HepG2 (cell line): ENCODE measurements around the gene DNAJC12. TPM values are rescaled to one million over a fixed set of nuclear protein-coding genes. Genes with fewer than 3 reads are reported as not detected.

ENCODE experiments used
- ATAC-seq: fragments of 200-7000 bp; cut with Tn5 transposase; 3 replicates; pipeline ENCODE4 v1.9.1; 2020; ENCODE audit warnings: mild to moderate bottlenecking, moderate library complexity
- BruUV-seq: library from RNA; stranded (reverse); fragments of 400-500 nt; replicated peaks from 2 replicates; lab custom pipeline; 2021; lab: Mats Ljungman, UMichigan
- CTCF ChIA-PET: fragments of 300-600 bp; formaldehyde crosslinking; extraction: SDS; loops from one replicate; lab custom pipeline; 2021; ENCODE audit warnings: low total read pairs, inconsistent platforms, low intra/inter-chr PET ratio; lab: Yijun Ruan, JAX
- POLR2A ChIA-PET: fragments of 350-600 bp; sonication (Branson Sonifier 250); formaldehyde crosslinking; loops from one replicate; lab custom pipeline; 2020; ENCODE audit warnings: antibody characterized with exemption, inconsistent platforms; lab: Yijun Ruan, JAX
- DNase-seq: peaks from one replicate; pipeline ENCODE4 v3.0.0-alpha.2; 2015; ENCODE audit warnings: low spot score
- FAIRE-seq: peaks from 3 replicates; lab custom pipeline; 2011; peaks lifted over from hg19 to GRCh38; lab: Jason Lieb, UNC
- H2AFZ ChIP-seq: one replicate; pipeline ENCODE4 v1.6.1; 2011; ENCODE audit warnings: low read length, inconsistent platforms
- H3K27ac ChIP-seq: fragments of 300-600 bp; 3 replicates; pipeline ENCODE4 v1.8.0; 2011; ENCODE audit warnings: mixed run types, mild to moderate bottlenecking, mixed read lengths, low read length, inconsistent platforms; ENCODE audit not compliant: insufficient read depth; ENCODE audit errors: extremely low read length
- H3K27me3 ChIP-seq, 2 experiments: fragments of 200-600 bp in 1 of 2; 2 replicates in 1 of 2; 3 replicates in 1 of 2; pipeline versions ENCODE4 v1.6.0 to v1.8.0; 2011; ENCODE audit warnings: low read length in 2 of 2, mild to moderate bottlenecking in 2 of 2, moderate library complexity in 2 of 2, inconsistent platforms in 1 of 2; ENCODE audit not compliant: insufficient read depth in 2 of 2, control insufficient read depth in 1 of 2
- H3K36me3 ChIP-seq, 2 experiments: fragments of 200-600 bp in 1 of 2; replicated peaks in 1 of 2; 2 replicates in 1 of 2; 3 replicates in 1 of 2; pipeline versions ENCODE4 v1.5.1 to v1.8.0; 2011; ENCODE audit warnings: low read length in 2 of 2, inconsistent platforms in 1 of 2; ENCODE audit not compliant: insufficient read depth in 2 of 2, control insufficient read depth in 1 of 2
- H3K4me1 ChIP-seq: 2 replicates; pipeline ENCODE4 v1.5.1; 2012; ENCODE audit warnings: low read length, inconsistent platforms; ENCODE audit not compliant: insufficient read depth
- H3K4me2 ChIP-seq: 2 replicates; pipeline ENCODE4 v1.6.0; 2011; ENCODE audit warnings: low read depth, low read length, inconsistent platforms
- H3K4me3 ChIP-seq, 3 experiments: fragments of 200-600 bp in 1 of 3; sonication (generic), shearing (Covaris generic) in 1 of 3; replicated peaks in 1 of 3; 2 replicates each; pipeline ENCODE4 v1.5.1; 2011 to 2016; ENCODE audit warnings: low read length in 3 of 3, inconsistent platforms in 2 of 3, low read depth in 2 of 3, mild to moderate bottlenecking in 2 of 3, control low read depth in 1 of 3, mixed read lengths in 1 of 3; ENCODE audit not compliant: insufficient read depth in 1 of 3
- H3K79me2 ChIP-seq: one replicate; pipeline ENCODE4 v1.6.1; 2011; ENCODE audit warnings: low read length, inconsistent platforms; ENCODE audit not compliant: insufficient read depth
- H3K9ac ChIP-seq: 2 replicates; pipeline ENCODE4 v1.6.0; 2011; ENCODE audit warnings: mild to moderate bottlenecking, low read depth, low read length, inconsistent platforms; ENCODE audit not compliant: insufficient read depth
- H3K9me3 ChIP-seq: 2 replicates; pipeline ENCODE4 v1.5.1; 2012; ENCODE audit warnings: mild to moderate bottlenecking, low read length
- H4K20me1 ChIP-seq: 2 replicates; pipeline ENCODE4 v1.6.0; 2011; ENCODE audit warnings: inconsistent platforms, mild to moderate bottlenecking, low read length, moderate library complexity; ENCODE audit not compliant: insufficient read depth
- ARNT ChIP-seq: fragments of 450-650 bp; IDR thresholded peaks from 2 replicates; pipeline ENCODE4 v1.6.1; 2017
- BORCS8-MEF2B ChIP-seq: sonication (generic); formaldehyde crosslinking; IDR thresholded peaks from 2 replicates; pipeline ENCODE4 v1.8.0; 2022; ENCODE audit warnings: mild to moderate bottlenecking, missing genetic modification reagents
- DNMT1 ChIP-seq: sonication (generic); formaldehyde crosslinking; IDR thresholded peaks from 2 replicates; pipeline ENCODE4 v1.5.1; 2020; ENCODE audit warnings: mild to moderate bottlenecking, missing genetic modification reagents
- HOXD1 ChIP-seq: sonication (generic); formaldehyde crosslinking; IDR thresholded peaks from 2 replicates; pipeline ENCODE4 v1.5.0; 2020; ENCODE audit warnings: missing genetic modification reagents
- KLF13 ChIP-seq: sonication (generic); formaldehyde crosslinking; IDR thresholded peaks from 2 replicates; pipeline ENCODE4 v1.4.0; 2020; ENCODE audit warnings: mild to moderate bottlenecking, missing genetic modification reagents
- MTF2 ChIP-seq: sonication (generic); formaldehyde crosslinking; IDR thresholded peaks from 2 replicates; pipeline ENCODE4 v1.5.0; 2020; ENCODE audit warnings: missing genetic modification reagents, borderline replicate concordance
- NFKB2 ChIP-seq: sonication (generic); formaldehyde crosslinking; IDR thresholded peaks from 2 replicates; pipeline ENCODE4 v1.4.0; 2020; ENCODE audit warnings: missing genetic modification reagents, borderline replicate concordance
- PAF1 ChIP-seq: IDR thresholded peaks from 2 replicates; pipeline ENCODE4 v1.6.1; 2016; ENCODE audit warnings: missing genetic modification reagents, missing compliant biosample characterization
- TBL1XR1 ChIP-seq: fragments of 150-350 bp; IDR thresholded peaks from 2 replicates; pipeline ENCODE4 v1.6.1; 2014; ENCODE audit warnings: borderline replicate concordance, low read length; ENCODE audit not compliant: partially characterized antibody
- TEAD3 ChIP-seq: optimal IDR thresholded peaks from 2 replicates; pipeline ENCODE3; 2016; ENCODE audit warnings: borderline replicate concordance
- XBP1 ChIP-seq: sonication (generic); formaldehyde crosslinking; IDR thresholded peaks from 2 replicates; pipeline ENCODE4 v1.5.0; 2020; ENCODE audit warnings: missing genetic modification reagents
- ZFP62 ChIP-seq: sonication (generic); formaldehyde crosslinking; IDR thresholded peaks from 2 replicates; pipeline ENCODE4 v1.4.0; 2020; ENCODE audit warnings: missing genetic modification reagents
- ZNF3 ChIP-seq: IDR thresholded peaks from 2 replicates; pipeline ENCODE4 v1.7.0; 2017; ENCODE audit warnings: inconsistent platforms
- ZNF841 ChIP-seq: sonication (generic); formaldehyde crosslinking; IDR thresholded peaks from 2 replicates; pipeline ENCODE4 v1.8.1; 2023; ENCODE audit warnings: missing genetic modification reagents, borderline replicate concordance
- WGBS: methylation state at CpG from one replicate; pipeline ENCODE4 v1.1.6; 2017; ENCODE audit warnings: low lambda C conversion rate; 5-methylcytosine and 5-hydroxymethylcytosine counted together
- in situ Hi-C: cut with HindIII; loops from 2 replicates; pipeline ENCODE4 v1.10.0; 2017; ENCODE audit warnings: low pct_unique_long_range_greater_than_20kb; ENCODE audit not compliant: extremely low pct_ligation_motif_present
- intact Hi-C: fragments of 100-400 bp; cut with micrococcal nuclease; formaldehyde crosslinking; loops from one replicate; pipeline ENCODE4 v1.10.0; 2022; ENCODE audit not compliant: unreplicated experiment
- polyA plus RNA-seq, 8 experiments: library from polyadenylated mRNA; depleted of rRNA in 3 of 8; stranded (reverse) in 7 of 8; unstranded in 1 of 8; fragments of >200 nt; fragmentation: Illumina TruSeq in 4 of 8; extraction: Trizol in 4 of 8; gene quantifications; 2 replicates each; pipeline versions ENCODE4 v1.2.1 to v1.2.3, GENCODE V29; 2011 to 2016; ENCODE audit warnings: low read depth in 4 of 8, missing spikeins in 1 of 8, mixed read lengths in 1 of 8; ENCODE audit not compliant: insufficient read depth in 1 of 8
- total RNA-seq, 5 experiments: library from RNA; depleted of rRNA; stranded (reverse); fragments of >200 nt; fragmentation: Illumina TruSeq; extraction: Trizol; gene quantifications; 2 replicates each; pipeline ENCODE4 v1.2.3, GENCODE V29; 2016; ENCODE audit warnings: low read depth in 1 of 5
- TF ChIP-seq, protein P1 (sequence below): sonication (generic); formaldehyde crosslinking; IDR thresholded peaks from 2 replicates; pipeline ENCODE4 v1.8.0; 2022; ENCODE audit warnings: mild to moderate bottlenecking, missing genetic modification reagents; ENCODE audit not compliant: insufficient replicate concordance
- TF ChIP-seq, protein P2 (sequence below): IDR thresholded peaks from 2 replicates; pipeline ENCODE4 v1.6.1; 2018; ENCODE audit warnings: missing genetic modification reagents, mild to moderate bottlenecking, missing compliant biosample characterization
- TF ChIP-seq, protein P3 (sequence below): sonication (generic); formaldehyde crosslinking; IDR thresholded peaks from 2 replicates; pipeline ENCODE4 v1.8.0; 2022; ENCODE audit warnings: missing genetic modification reagents, mild to moderate bottlenecking, inconsistent platforms, borderline replicate concordance
- TF ChIP-seq, protein P4 (sequence below): sonication (generic); formaldehyde crosslinking; IDR thresholded peaks from 2 replicates; pipeline ENCODE4 v1.8.0; 2023; ENCODE audit warnings: mild to moderate bottlenecking, missing genetic modification reagents

DNAJC12 gene
- total and polyA plus RNA-seq, 2 of the 13 experiments (the other 11 are each of a cell fraction or from before 2014, with no cell fraction given): 11.6 to 43.9 TPM

DNA sequence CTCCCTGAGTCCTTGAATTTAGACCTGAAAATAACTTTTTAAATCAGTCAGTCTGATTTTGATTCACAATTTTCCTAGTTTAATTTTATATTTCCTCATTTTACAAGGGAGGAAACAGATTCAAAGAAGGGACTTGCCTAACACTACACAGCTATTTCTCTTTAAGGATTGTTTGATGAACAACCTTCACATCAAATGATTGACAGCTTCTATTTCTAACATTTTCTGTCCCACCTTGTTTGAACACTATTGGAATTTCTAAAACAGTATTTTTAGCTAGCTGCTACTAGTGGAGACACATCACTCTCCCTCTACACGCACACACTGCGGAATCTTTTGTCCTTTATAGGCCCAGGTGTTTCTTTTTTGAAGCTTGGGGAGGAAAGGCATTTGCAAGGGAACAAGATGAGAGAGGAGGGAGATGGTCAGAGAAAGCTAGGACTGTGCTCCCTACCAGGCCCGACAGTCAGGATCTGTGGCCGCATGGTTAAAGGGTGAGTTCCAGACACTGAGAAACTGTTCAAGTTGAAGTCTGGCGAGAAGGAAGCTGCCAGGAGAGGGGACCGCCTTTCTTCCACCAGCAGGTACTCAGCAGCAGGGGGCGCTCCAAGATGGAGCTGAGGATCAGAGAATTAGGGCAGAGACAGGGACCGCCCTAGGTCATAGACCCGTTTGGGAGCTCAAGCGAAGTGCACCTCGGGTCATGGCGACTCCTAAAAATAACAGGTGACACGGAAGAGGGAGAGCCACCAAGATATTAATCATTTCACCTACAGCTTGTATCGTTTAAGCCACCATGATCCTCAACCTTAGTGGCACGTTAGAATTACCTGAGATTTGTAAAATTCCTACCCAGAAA, 49.7 kb downstream of the DNAJC12 start:
- peak overlapping the region in 1 of 3 experiments; percentile 49; a peak in 4 of 6 replicates for H3K4me3 ChIP-seq
- no peaks in the 10 kb centered on the region for H4K20me1 ChIP-seq
- H3K4me2 ChIP-seq: peak overlapping the region; percentile 79
- H3K36me3 ChIP-seq: no peaks in the 10 kb centered on the region
- H3K79me2 ChIP-seq: no peaks in the 10 kb centered on the region
- ATAC-seq (peak; percentile 95), DNase-seq (peak; percentile 42), FAIRE-seq (peak; percentile 75)
- H3K9ac ChIP-seq: no peak overlapping the region; the same call in 1 of the 2 replicates
- H3K27ac ChIP-seq: no peak overlapping the region
- in situ Hi-C loops: loop anchor here (5.0 kb wide), 1 partner anchor 64 kb away; no protein-coding TSS in a partner anchor
- H2AFZ ChIP-seq: peak overlapping the region; percentile 90
- peaks cover 28% of the 10 kb centered on the region for H3K4me1 ChIP-seq
- POLR2A ChIA-PET: interaction anchor here (0.6 to 2.2 kb wide), 9 partner anchors 14 to 67 kb away, joined by 3 to 16 read pairs (median 4); partner anchors contain the start of gene DNAJC12
- H3K9me3 ChIP-seq: no peaks in the 10 kb centered on the region
- no TSS peak for BruUV-seq
- intact Hi-C loops: loop anchor here (1.0 to 2.0 kb wide), 4 partner anchors 61 to 421 kb away; no protein-coding TSS in a partner anchor
- CTCF ChIA-PET: interaction anchor here (0.7 to 1.6 kb wide), 4 partner anchors 8 to 420 kb away, joined by 3 read pairs; no protein-coding TSS in a partner anchor
- H3K27me3 ChIP-seq: no peaks in the 10 kb centered on the region
- WGBS: 23% methylated on average over 13 of the region's 15 CpGs
- TF ChIP-seq TEAD3 (CRISPR knock-in tag) (peak; percentile 32), ZNF841 (no peak), NFKB2 (CRISPR knock-in tag) (no peak), MTF2 (CRISPR knock-in tag) (0 out of 2 replicates have a peak, but pooled peaks have one; percentile 29), XBP1 (no peak), KLF13 (no peak), BORCS8-MEF2B (0 out of 2 replicates have a peak, but pooled peaks have one; percentile 50), DNMT1 (CRISPR knock-in tag) (0 out of 2 replicates have a peak, but pooled peaks have one; percentile 40), ARNT (no peak), ZNF3 (CRISPR knock-in tag) (no peak), HOXD1 (CRISPR knock-in tag) (no peak), PAF1 (CRISPR knock-in tag) (no peak), ZFP62 (no peak), TBL1XR1 (no peak)
- TF ChIP-seq, protein P1, sequence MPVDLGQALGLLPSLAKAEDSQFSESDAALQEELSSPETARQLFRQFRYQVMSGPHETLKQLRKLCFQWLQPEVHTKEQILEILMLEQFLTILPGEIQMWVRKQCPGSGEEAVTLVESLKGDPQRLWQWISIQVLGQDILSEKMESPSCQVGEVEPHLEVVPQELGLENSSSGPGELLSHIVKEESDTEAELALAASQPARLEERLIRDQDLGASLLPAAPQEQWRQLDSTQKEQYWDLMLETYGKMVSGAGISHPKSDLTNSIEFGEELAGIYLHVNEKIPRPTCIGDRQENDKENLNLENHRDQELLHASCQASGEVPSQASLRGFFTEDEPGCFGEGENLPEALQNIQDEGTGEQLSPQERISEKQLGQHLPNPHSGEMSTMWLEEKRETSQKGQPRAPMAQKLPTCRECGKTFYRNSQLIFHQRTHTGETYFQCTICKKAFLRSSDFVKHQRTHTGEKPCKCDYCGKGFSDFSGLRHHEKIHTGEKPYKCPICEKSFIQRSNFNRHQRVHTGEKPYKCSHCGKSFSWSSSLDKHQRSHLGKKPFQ: no peak
- TF ChIP-seq, protein P2, sequence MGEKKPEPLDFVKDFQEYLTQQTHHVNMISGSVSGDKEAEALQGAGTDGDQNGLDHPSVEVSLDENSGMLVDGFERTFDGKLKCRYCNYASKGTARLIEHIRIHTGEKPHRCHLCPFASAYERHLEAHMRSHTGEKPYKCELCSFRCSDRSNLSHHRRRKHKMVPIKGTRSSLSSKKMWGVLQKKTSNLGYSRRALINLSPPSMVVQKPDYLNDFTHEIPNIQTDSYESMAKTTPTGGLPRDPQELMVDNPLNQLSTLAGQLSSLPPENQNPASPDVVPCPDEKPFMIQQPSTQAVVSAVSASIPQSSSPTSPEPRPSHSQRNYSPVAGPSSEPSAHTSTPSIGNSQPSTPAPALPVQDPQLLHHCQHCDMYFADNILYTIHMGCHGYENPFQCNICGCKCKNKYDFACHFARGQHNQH (CRISPR knock-in tag): peak; percentile 78; the same call in 1 of the 2 replicates
- TF ChIP-seq, protein P3, sequence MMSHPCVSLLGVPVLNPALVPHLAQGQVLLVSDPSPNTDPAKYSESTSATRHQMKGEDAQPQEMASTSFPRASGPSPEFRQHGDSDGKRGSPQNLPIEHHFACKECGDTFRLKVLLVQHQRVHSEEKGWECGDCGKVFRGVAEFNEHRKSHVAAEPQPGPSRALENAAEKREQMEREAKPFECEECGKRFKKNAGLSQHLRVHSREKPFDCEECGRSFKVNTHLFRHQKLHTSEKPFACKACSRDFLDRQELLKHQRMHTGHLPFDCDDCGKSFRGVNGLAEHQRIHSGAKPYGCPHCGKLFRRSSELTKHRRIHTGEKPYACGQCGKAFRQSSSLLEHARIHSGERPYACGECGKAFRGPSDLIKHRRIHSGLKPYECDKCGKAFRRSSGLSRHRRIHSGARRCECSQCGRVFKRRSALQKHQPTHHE (CRISPR knock-in tag): peak; percentile 28; the same call in 1 of the 2 replicates
- TF ChIP-seq, protein P4, sequence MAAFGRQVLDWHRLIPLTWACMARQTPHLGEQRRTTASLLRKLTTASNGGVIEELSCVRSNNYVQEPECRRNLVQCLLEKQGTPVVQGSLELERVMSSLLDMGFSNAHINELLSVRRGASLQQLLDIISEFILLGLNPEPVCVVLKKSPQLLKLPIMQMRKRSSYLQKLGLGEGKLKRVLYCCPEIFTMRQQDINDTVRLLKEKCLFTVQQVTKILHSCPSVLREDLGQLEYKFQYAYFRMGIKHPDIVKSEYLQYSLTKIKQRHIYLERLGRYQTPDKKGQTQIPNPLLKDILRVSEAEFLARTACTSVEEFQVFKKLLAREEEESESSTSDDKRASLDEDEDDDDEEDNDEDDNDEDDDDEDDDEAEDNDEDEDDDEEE: peak; percentile 63; the same call in 1 of the 2 replicates
